Glomerular visceral epithelial cell (primary cell): ENCODE results near the gene CLEC2B.

Experiments used
- DNase-seq: peaks from one replicate; pipeline ENCODE4 v3.0.0-alpha.2; 2016; ENCODE audit errors: extremely low spot score

The CLEC2B gene

DNA sequence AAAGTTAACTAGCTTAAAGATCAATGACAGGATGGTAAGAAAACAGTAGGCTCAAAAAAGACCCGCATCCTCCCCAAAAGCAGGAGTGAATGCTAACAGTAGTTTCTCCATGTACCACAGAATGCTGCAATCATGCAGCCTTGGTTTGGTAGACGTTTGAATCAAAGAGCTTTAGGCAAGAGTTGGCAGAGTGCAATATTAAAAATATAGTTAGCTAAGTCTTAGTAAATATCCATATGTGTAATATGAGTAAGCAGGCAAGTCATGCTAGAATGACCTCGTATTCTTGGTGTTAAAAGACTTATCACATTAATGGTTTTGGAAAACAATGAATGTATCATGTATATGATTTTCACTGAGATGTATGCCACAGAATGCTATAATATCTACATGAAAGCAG, 60.6 kb downstream of the CLEC2B start:
- no peak for DNase-seq

DNA sequence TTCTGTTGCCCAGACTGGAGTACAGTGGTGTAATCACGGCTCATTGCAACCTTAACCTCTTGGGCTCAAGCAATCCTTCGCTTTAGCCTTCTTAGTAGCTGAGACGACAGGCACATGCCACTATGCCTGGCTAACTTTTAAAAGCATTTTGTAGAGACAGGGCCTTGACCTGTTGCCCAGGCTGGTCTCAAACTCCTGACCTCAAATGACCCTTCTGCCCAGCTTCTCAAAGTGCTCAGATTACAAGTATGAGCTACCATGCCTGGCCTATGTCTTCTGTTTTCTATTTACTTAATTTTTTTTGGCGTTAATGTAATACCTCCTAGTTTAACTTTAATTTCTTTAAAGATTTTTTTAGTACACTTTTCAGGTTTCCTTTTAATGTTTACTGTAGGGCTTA, 62.4 kb downstream of the CLEC2B start:
- DNase-seq: no peak

DNA sequence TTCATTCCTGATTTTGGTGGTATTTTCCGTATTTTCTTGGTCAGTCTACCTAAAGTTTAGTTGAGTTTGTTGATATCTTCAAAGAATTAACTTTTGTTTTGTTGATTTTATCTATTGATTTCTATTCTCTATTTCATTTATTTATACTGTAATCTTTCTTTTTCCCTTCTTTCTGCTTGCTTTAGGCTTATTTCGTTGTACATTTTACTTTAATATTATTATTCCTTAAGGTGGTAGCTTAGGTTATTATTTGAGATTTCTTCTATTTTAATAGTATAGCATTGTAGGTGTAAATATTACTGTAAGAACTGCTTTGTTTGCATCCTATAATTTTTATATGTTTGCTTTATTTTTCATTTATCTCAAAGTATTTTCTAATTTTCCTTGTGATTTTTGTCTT, 63.3 kb downstream of the CLEC2B start:
- no peak for DNase-seq
